Measurements from ENCODE around the gene AMOTL1. TPM values are rescaled to one million over a fixed set of nuclear protein-coding genes. Genes with fewer than 3 reads are reported as not detected.

Gene AMOTL1
- total RNA-seq, 1 donor from 2014 or later = 64.8 TPM

DNA sequence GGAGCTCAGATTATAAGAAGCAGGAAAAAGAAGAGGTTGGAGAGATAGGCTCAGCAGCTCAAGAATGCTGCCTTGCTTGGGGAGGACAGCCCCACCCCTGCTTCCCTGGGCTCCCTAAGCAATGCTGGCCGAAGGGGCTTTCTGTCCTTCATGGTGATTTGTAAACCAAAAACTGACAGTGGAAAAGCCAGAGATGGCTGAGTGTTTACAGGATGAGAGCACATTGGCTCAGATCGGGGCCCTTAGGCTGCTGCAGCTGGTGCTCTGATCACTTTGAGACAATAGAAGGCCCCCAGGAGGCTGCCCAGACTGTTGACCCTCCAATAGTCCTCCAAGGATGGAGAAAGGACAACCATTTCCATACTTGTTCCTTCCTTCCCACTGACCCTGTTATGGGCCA, 28.8 kb upstream of the AMOTL1 start:
- Mint-ChIP-seq H3K9me3 (no peaks in the 10 kb centered on the region), H3K4me3 (no peak overlapping the region), H3K4me1 (ENCODE audit: unreplicated experiment) (peaks cover 24% of the 10 kb centered on the region), H3K27ac (no peak overlapping the region), H3K27me3 (peaks cover 9% of the 10 kb centered on the region), H3K36me3 (no peaks in the 10 kb centered on the region)
- TF ChIP-seq, protein P1, sequence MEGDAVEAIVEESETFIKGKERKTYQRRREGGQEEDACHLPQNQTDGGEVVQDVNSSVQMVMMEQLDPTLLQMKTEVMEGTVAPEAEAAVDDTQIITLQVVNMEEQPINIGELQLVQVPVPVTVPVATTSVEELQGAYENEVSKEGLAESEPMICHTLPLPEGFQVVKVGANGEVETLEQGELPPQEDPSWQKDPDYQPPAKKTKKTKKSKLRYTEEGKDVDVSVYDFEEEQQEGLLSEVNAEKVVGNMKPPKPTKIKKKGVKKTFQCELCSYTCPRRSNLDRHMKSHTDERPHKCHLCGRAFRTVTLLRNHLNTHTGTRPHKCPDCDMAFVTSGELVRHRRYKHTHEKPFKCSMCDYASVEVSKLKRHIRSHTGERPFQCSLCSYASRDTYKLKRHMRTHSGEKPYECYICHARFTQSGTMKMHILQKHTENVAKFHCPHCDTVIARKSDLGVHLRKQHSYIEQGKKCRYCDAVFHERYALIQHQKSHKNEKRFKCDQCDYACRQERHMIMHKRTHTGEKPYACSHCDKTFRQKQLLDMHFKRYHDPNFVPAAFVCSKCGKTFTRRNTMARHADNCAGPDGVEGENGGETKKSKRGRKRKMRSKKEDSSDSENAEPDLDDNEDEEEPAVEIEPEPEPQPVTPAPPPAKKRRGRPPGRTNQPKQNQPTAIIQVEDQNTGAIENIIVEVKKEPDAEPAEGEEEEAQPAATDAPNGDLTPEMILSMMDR (conservative IDR thresholded peaks at IDR 0.05) = no peak
- DNase-seq (ENCODE audit: extremely low spot score, unreplicated experiment) = no peak

GRCh38 chr11:94740083-94741021, 27.8 kb upstream of the AMOTL1 start:
- peak; percentile 72 for DNase-seq (ENCODE audit: extremely low spot score, unreplicated experiment)
- Mint-ChIP-seq H3K27ac (peak overlapping the region; percentile 91), H3K27me3 (peaks cover 9% of the 10 kb centered on the region), H3K9me3 (no peaks in the 10 kb centered on the region), H3K36me3 (no peaks in the 10 kb centered on the region), H3K4me1 (ENCODE audit: unreplicated experiment) (peaks cover 15% of the 10 kb centered on the region), H3K4me3 (peak overlapping the region; percentile 90)
- TF ChIP-seq, protein P1 (conservative IDR thresholded peaks at IDR 0.05) = no peak

GRCh38 chr11:94741022-94741679, 27.0 kb upstream of the AMOTL1 start:
- Mint-ChIP-seq H3K27me3 (peaks cover 9% of the 10 kb centered on the region), H3K27ac (peak overlapping the region; percentile 91), H3K4me3 (peak overlapping the region; percentile 90), H3K4me1 (ENCODE audit: unreplicated experiment) (peaks cover 17% of the 10 kb centered on the region), H3K9me3 (no peaks in the 10 kb centered on the region), H3K36me3 (no peaks in the 10 kb centered on the region)
- TF ChIP-seq, protein P1 (conservative IDR thresholded peaks at IDR 0.05) = peak; percentile 72
- no peak for DNase-seq (ENCODE audit: extremely low spot score, unreplicated experiment)

DNA sequence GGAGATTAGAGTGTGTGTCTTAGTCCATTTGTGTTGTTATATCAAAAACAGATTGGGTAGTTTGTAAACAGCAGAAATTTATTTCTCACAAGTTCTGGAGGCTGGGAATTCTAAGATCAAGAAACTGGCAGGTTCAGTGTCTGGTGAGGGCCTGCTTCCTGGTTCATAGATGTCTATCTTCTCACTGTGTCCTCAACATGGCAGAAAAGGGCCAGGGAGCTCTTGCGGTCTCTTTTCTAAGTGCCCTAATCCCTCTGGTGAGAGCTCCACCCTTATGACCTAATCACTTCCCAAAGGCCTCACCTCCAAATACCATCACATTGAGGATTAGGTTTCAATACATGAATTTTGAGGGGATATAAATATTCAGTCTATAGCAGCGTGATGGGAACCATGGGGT, 25.5 kb upstream of the AMOTL1 start:
- H3K27me3 Mint-ChIP-seq = peaks cover 9% of the 10 kb centered on the region
- TF ChIP-seq, protein P1 (conservative IDR thresholded peaks at IDR 0.05) = no peak
- H3K4me1 Mint-ChIP-seq (ENCODE audit: unreplicated experiment) = peaks cover 28% of the 10 kb centered on the region
- H3K9me3 Mint-ChIP-seq = peaks cover 5% of the 10 kb centered on the region
- peaks cover 3% of the 10 kb centered on the region for H3K36me3 Mint-ChIP-seq
- H3K27ac Mint-ChIP-seq = no peak overlapping the region
- H3K4me3 Mint-ChIP-seq = peak overlapping the region; percentile 18
- DNase-seq (ENCODE audit: extremely low spot score, unreplicated experiment) = no peak

- H3K27me3 Mint-ChIP-seq = no peaks in the 10 kb centered on the region
- TF ChIP-seq, protein P1 (conservative IDR thresholded peaks at IDR 0.05) = no peak
- peaks cover 3% of the 10 kb centered on the region for H3K36me3 Mint-ChIP-seq
- H3K27ac Mint-ChIP-seq = peak overlapping the region; percentile 98
- peaks cover 5% of the 10 kb centered on the region for H3K9me3 Mint-ChIP-seq
- peak overlapping the region; percentile 57 for H3K4me3 Mint-ChIP-seq
- H3K4me1 Mint-ChIP-seq (ENCODE audit: unreplicated experiment) = peaks cover 33% of the 10 kb centered on the region
- no peak for DNase-seq (ENCODE audit: extremely low spot score, unreplicated experiment)
Observed at GRCh38 chr11:94746721-94747120, 21.4 kb upstream of the AMOTL1 start.

Measured in type B pancreatic cell (in vitro differentiated cells).